MV-4-11 (cell line): ENCODE results near the gene PSMG1.
A peak's percentile ranks its signal among the peaks of the same experiment; 100 is the strongest.

Experiments
- DNase-seq: peaks from one replicate; lab custom pipeline; 2025; lab: John Stamatoyannopoulos, UW

The PSMG1 gene

GRCh38 chr21:39156024-39156423 lies 27.2 kb downstream of the PSMG1 start:
- DNase-seq: no peak

GRCh38 chr21:39155578-39155977 lies 27.7 kb downstream of the PSMG1 start:
- DNase-seq: no peak

GRCh38 chr21:39153842-39154241 lies 29.4 kb downstream of the PSMG1 start:
- peak; percentile 63 for DNase-seq

- DNase-seq: no peak
These were observed 29.9 kb downstream of the PSMG1 start for GRCh38 chr21:39153373-39153772.

- DNase-seq: no peak
These were observed 31.0 kb downstream of the PSMG1 start for GRCh38 chr21:39152271-39152670.

GRCh38 chr21:39150877-39151276 lies 32.4 kb downstream of the PSMG1 start:
- DNase-seq: peak; percentile 26

- no peak for DNase-seq
These were observed 32.9 kb downstream of the PSMG1 start for GRCh38 chr21:39150316-39150715.

GRCh38 chr21:39149882-39150281 lies 33.4 kb downstream of the PSMG1 start:
- DNase-seq: no peak

- DNase-seq: no peak
These were observed 34.3 kb downstream of the PSMG1 start for GRCh38 chr21:39148975-39149374.

GRCh38 chr21:39144191-39144590 lies 39.1 kb downstream of the PSMG1 start:
- DNase-seq: no peak

GRCh38 chr21:39142972-39143371 lies 40.3 kb downstream of the PSMG1 start:
- no peak for DNase-seq

GRCh38 chr21:39141502-39141901 lies 41.7 kb downstream of the PSMG1 start:
- no peak for DNase-seq

GRCh38 chr21:39137248-39138178 lies 45.7 kb downstream of the PSMG1 start:
- DNase-seq: no peak

GRCh38 chr21:39136711-39137110 lies 46.5 kb downstream of the PSMG1 start:
- DNase-seq: no peak

- peak; percentile 28 for DNase-seq
These were observed 47.1 kb downstream of the PSMG1 start for GRCh38 chr21:39136138-39136537.

GRCh38 chr21:39134288-39134810 lies 48.9 kb downstream of the PSMG1 start:
- DNase-seq: no peak

- DNase-seq: no peak
These were observed 51.0 kb downstream of the PSMG1 start for GRCh38 chr21:39132248-39132647.

GRCh38 chr21:39131791-39132190 lies 51.5 kb downstream of the PSMG1 start:
- DNase-seq: no peak

- no peak for DNase-seq
These were observed 55.7 kb downstream of the PSMG1 start for GRCh38 chr21:39127506-39127905.

GRCh38 chr21:39126486-39126806 lies 56.8 kb downstream of the PSMG1 start:
- DNase-seq: no peak

- peak; percentile 85 for DNase-seq
These were observed 57.3 kb downstream of the PSMG1 start for GRCh38 chr21:39125752-39126485.
